ENCODE measurements around the gene ISG20L2. TPM values are rescaled to one million over a fixed set of nuclear protein-coding genes. Genes with fewer than 3 reads are reported as not detected.
"Not testable (repeated sequence)": the region's sequence is repeated elsewhere in the genome, so short reads cannot be mapped to it uniquely, and the experiment has no call there.

ISG20L2 gene
- total RNA-seq, 6 donors from 2014 or later: 10.8 to 38.8 (median 22.9) TPM

DNA sequence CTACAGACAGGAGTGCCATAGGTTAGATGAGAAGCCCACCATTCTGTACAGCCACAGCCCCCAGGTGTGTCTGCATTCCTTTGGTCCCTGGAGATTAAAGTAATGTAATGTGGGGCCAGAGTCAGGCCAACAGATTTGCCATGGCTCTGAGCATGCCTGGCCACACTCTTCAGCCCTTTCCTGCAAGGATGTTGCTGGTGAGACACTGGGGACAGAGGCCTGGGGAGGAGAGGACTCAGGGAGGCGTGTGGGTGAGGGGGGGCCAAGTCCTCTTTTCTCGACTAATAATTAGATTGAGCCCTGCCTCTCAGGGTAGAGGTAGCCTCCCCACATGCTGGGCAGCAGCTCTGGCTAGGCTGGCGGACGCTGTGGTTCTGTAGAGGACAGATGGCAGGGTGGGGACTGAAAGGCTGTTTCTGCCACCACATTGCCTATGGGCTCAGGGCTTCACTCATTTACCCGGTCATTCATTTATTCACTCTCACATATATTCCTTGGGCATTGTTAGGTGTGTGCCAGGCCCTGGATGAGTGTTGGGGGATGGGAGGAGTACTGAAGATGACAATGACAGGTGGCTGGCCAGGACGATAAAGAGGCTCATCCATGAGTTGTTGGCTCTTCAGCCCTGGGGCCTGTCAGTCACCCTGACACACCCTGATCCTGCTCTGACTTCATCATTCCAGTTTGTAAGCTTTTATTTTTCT is 31.7 kb upstream of the ISG20L2 start:
- no peak for ATAC-seq (ENCODE audit: low FRiP score in 2 of 2)
- H3K36me3 ChIP-seq: no peaks in the 10 kb centered on the region

GRCh38 chr1:156757572-156758253 is 29.1 kb upstream of the ISG20L2 start:
- not testable (repeated sequence) for H3K4me3 ChIP-seq; H3K36me3 ChIP-seq; ATAC-seq (ENCODE audit: low FRiP score in 2 of 2); H3K9me3 ChIP-seq; DNase-seq; H3K27me3 ChIP-seq; H3K27ac ChIP-seq
- 87 to 94% methylated on average over 10 of the region's 10 CpGs for WGBS, 2 donors
- H3K4me1 ChIP-seq: peaks cover 7 to 14% (median 8%) of the 10 kb centered on the region in 4 donors

More for the DNA sequence above, 31.7 kb upstream of the ISG20L2 start:
- H3K4me3 ChIP-seq: no peak overlapping the region
- H3K4me1 ChIP-seq: no peaks in the 10 kb centered on the region
- no peaks in the 10 kb centered on the region for H3K9me3 ChIP-seq
- 67 to 77% methylated on average over 6 of the region's 6 CpGs for WGBS, 2 donors
- no peaks in the 10 kb centered on the region for H3K27me3 ChIP-seq
- DNase-seq: no peak
- no peak for TF ChIP-seq EP300 (IDR thresholded peaks at IDR 0.05)
- TF ChIP-seq CTCF (IDR thresholded peaks at IDR 0.05): no peak
- no peak for TF ChIP-seq POLR2AphosphoS5 (IDR thresholded peaks at IDR 0.05)
- no peak for TF ChIP-seq POLR2A (IDR thresholded peaks at IDR 0.05)
- no peak overlapping the region for H3K27ac ChIP-seq

DNA sequence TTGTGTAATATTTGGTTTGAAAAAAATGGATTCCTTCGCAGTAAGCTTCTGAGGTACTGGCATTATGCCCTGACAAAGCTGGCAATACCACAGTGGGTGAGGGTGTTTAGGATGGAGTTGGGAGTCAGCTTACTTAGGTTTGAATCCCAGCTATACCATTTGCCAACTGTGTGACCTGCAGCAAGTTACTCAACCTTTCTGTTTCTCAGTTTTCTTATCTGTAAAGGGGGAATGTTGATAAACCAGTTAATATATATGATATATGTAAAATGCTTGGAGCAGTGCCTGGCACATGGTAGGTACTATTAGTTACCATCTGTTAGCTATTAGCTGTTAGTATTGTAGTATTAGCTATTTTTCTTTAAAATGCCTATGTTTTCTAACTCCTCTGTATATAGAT is 27.8 kb upstream of the ISG20L2 start:
- no peaks in the 10 kb centered on the region for H3K27me3 ChIP-seq
- 97 to 100% methylated on average over 1 of the region's 1 CpG for WGBS, 2 donors
- DNase-seq (no peak), ATAC-seq (ENCODE audit: low FRiP score in 2 of 2) (no peak)
- H3K36me3 ChIP-seq: no peaks in the 10 kb centered on the region
- H3K4me3 ChIP-seq: no peak overlapping the region
- peaks cover 10 to 20% (median 12%) of the 10 kb centered on the region in 4 donors for H3K4me1 ChIP-seq
- no peaks in the 10 kb centered on the region for H3K9me3 ChIP-seq
- no peak overlapping the region for H3K27ac ChIP-seq
- TF ChIP-seq EP300 (IDR thresholded peaks at IDR 0.05) (no peak), POLR2A (IDR thresholded peaks at IDR 0.05) (no peak), POLR2AphosphoS5 (IDR thresholded peaks at IDR 0.05) (no peak), CTCF (IDR thresholded peaks at IDR 0.05) (no peak)

- WGBS, 2 donors: 55 to 61% methylated on average over 5 of the region's 5 CpGs
- no peak for ATAC-seq (ENCODE audit: low FRiP score in 2 of 2)
- Histone ChIP-seq H3K9me3 (no peaks in the 10 kb centered on the region), H3K4me3 (no peak overlapping the region), H3K27ac (no peak overlapping the region), H3K36me3 (no peaks in the 10 kb centered on the region), H3K27me3 (no peaks in the 10 kb centered on the region), H3K4me1 (peaks cover 10 to 20% (median 13%) of the 10 kb centered on the region in 4 donors)
- no peak for TF ChIP-seq CTCF (IDR thresholded peaks at IDR 0.05)
- no peak for TF ChIP-seq POLR2AphosphoS5 (IDR thresholded peaks at IDR 0.05)
- no peak for TF ChIP-seq EP300 (IDR thresholded peaks at IDR 0.05)
- TF ChIP-seq POLR2A (IDR thresholded peaks at IDR 0.05): no peak
- no peak for DNase-seq
These were observed 27.0 kb upstream of the ISG20L2 start for GRCh38 chr1:156755527-156755950.

GRCh38 chr1:156754219-156754618 is 25.7 kb upstream of the ISG20L2 start:
- no peaks in the 10 kb centered on the region for H3K36me3 ChIP-seq
- no peaks in the 10 kb centered on the region for H3K27me3 ChIP-seq
- ATAC-seq (ENCODE audit: low FRiP score in 2 of 2) (no peak), DNase-seq (no peak)
- no peak overlapping the region for H3K4me3 ChIP-seq
- H3K4me1 ChIP-seq: peaks cover 19 to 32% (median 23%) of the 10 kb centered on the region in 4 donors
- 75 to 81% methylated on average over 8 of the region's 8 CpGs for WGBS, 2 donors
- no peak overlapping the region for H3K27ac ChIP-seq
- H3K9me3 ChIP-seq: no peaks in the 10 kb centered on the region
- TF ChIP-seq POLR2A (IDR thresholded peaks at IDR 0.05) (no peak), POLR2AphosphoS5 (IDR thresholded peaks at IDR 0.05) (no peak), CTCF (IDR thresholded peaks at IDR 0.05) (no peak)
